HL-60 (cell line): ENCODE data around the gene EVA1C.

Experiments used
- CTCF ChIP-seq: IDR thresholded peaks from one replicate; pipeline ENCODE4 v1.5.1; 2011; ENCODE audit warnings: low read length, control low read depth, inconsistent platforms; ENCODE audit not compliant: insufficient read depth
- GABPA ChIP-seq: IDR thresholded peaks from 2 replicates; pipeline ENCODE4 v1.6.1; 2012; ENCODE audit warnings: low read depth
- POLR2AphosphoS5 ChIP-seq: IDR thresholded peaks from 2 replicates; pipeline ENCODE4 v1.6.1; 2012; ENCODE audit warnings: low read depth
- REST ChIP-seq: IDR thresholded peaks from 2 replicates; pipeline ENCODE4 v1.6.1; 2012; ENCODE audit warnings: low read depth; ENCODE audit not compliant: insufficient replicate concordance

- TF ChIP-seq POLR2AphosphoS5 (no peak), CTCF (no peak), REST (no peak), GABPA (no peak)
Observed at GRCh38 chr21:32515874-32516273, 103.4 kb downstream of the EVA1C start.
